Posterior vena cava (tissue), 2 donors: Measurements from ENCODE around the gene ATOSB. TPM values are rescaled to one million over a fixed set of nuclear protein-coding genes. Genes with fewer than 3 reads are reported as not detected.
A peak's percentile ranks its signal among the peaks of the same experiment; 100 is the strongest.

Experiments used
- DNase-seq: peaks from one replicate; pipeline ENCODE4 v3.0.0-alpha.2; 2020; ENCODE audit warnings: low spot score
- intact Hi-C, 2 donors: fragments of 100-400 bp; cut with DNase I; formaldehyde crosslinking; loops; one replicate each; pipeline versions ENCODE4 v1.14.1 to v1.14.2; 2022 to 2023
- total RNA-seq, 2 donors: library from RNA; stranded (reverse); fragmentation: NEBNext Ultra II Directional; extraction: Animal tissue kit (Norgen Biotek cat#: 25700); gene quantifications; one replicate each; pipeline ENCODE4 v1.2.1, GENCODE V29; 2021
- donor health status: DM: yes; HTN: yes; CAD: no.
- donor health status: DM: yes; HTN: yes; CAD: no.

The ATOSB gene
- total RNA-seq, 2 donors from 2014 or later, result 21.6 to 26.5 TPM

DNA sequence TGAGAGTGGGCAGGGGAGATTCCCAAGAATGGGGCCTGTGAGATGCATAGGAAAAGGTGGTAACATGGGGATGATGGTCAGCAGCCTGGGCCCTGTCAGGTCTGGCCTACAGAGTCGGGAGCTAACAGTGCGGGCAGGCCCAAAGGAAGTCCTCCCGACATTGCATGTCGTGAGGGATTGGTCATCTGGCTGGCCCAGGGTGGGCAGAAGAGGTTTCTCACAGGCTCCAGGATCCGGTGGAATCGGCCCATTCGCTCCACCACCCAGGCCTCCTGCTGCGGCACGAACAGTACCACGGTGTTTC lies 13.2 kb downstream of the ATOSB start:
- intact Hi-C loops, result loop anchor here in 1 of 2 donors (10.0 kb wide), 1 partner anchor 742 kb away; no protein-coding TSS in a partner anchor
- DNase-seq, result no peak

DNA sequence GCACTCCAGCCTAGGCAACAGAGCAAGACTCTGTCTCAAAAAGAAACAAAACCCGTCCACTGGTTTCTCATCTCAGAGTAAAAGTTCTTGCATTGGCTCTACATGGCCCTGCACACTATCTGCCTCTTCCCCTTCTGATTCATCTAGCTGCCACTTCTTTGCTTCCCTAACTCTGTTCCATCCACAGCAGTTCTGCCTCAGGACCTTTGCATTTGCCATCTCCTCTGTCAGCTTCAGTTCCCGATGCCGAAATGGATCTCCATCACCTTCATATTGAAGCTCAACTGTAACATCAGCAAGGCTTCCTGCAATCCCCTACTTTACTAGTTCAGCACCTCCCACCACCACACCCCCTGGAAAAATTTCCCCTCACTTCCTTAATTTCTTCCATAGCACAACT lies 18.1 kb downstream of the ATOSB start:
- no peak for DNase-seq
- intact Hi-C loops, result no loop called here

DNA sequence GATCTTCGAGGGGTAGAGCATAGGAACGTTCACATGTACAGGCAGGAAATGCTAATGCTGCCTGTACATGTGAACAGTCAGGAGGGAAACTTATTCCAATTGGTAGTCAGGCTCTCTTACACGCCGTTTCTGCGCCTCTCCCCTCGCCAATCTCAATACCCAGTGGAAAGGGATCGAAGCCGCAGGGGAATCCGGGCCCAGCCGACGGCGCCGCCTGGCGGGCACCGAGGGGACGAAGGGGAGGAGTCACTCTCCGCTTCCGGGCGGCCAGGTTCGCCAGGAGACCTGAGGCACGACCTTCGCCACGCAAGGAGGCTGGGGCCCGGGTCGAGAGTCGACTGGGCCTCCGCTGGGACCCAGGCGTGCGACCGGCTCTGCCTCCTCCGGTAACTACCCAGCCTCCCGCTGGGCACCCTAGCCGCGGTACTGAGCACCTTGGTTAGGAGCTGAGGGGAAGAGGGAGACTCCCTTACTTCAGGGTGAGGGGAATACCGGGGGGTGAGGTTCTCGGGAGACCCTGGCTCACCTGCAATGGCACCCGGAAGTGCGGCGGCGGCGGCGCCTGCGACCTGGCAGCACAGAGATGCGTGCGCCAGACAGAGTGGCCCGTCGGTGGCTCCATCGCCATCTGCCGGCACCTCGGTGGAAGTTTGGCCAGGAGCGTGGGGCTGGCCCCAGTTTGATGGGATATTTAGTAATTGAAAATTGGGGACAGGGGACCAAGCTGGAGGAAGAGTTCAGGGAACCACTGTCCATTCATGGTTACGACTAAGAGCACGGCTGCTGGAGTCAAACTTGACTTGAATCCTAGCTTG lies 19.4 kb downstream of the ATOSB start, which contains the start of gene PIGO:
PIGO (minus strand) TSS at position 557 of the 815 bp plus-strand sequence. CDS start 1,026 bp downstream, outside the sequence.
- intact Hi-C loops, result no loop called here
- DNase-seq, result peak; percentile 97

DNA sequence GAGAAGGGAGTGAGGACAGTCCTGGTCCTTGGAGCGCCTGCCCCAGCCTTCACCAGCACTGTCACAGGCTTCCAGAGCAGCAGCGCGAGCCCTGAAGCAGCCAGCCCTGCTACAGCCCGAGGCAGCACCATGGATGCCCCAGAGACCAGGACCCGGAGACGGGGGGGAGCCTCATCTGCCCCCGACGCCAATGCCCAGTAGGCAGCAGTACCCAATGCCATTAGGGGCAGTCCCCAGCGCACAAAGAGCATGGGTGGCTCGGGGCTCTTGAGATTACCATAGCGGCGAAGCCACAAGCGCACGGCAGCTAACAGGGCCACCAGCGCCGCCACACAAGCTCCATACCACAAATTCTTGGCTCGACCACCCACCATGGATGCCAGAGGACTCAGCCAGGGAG lies 24.1 kb downstream of the ATOSB start:
- intact Hi-C loops, result loop anchor here in 1 of 2 donors (5.0 kb wide), 1 partner anchor 189 kb away; no protein-coding TSS in a partner anchor
- DNase-seq, result no peak

DNA sequence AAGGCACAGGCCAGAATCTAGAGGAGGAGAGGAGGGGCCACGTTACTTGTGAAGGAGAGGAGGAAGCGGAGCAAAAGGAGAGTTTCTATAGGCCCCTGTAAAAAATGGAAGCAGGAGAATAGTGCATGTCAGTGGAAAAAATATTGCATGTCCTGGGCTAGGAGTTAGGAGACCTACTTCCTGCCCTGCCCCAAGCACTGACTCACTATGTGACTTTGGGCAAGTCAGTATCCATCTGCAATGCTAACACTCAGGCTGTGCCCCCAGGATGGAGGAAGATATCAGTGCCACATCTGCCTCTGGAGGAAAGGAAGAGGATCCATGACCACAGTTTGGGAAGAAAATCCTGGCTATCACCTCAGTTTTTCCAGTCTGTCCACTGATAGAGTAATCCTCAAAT lies 26.2 kb downstream of the ATOSB start:
- intact Hi-C loops, result loop anchor here in 1 of 2 donors (10.0 kb wide), 1 partner anchor 1185 kb away; no protein-coding TSS in a partner anchor

DNA sequence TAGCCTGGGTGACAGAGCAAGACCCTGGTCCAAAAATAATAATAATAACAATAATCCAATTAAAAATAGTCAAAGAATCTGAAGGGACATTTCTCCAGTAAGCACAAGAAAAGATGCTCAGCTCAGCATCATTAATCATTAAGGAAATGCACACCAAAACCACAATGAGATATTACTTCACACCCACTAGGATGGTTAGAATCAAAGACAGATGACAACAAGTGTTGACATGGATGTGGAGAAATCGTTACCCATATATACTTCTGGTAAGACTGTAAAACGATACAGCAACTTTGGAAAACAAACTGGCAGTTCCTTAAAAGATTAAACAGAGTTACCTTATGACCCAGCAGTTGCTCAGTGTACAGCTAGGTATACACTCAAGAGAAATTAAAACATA lies 30.6 kb downstream of the ATOSB start:
- intact Hi-C loops, result loop anchor here in 1 of 2 donors (10.0 kb wide), 1 partner anchor 1190 kb away; no protein-coding TSS in a partner anchor
- no peak for DNase-seq

More for the DNA sequence above, 26.2 kb downstream of the ATOSB start:
- no peak for DNase-seq

DNA sequence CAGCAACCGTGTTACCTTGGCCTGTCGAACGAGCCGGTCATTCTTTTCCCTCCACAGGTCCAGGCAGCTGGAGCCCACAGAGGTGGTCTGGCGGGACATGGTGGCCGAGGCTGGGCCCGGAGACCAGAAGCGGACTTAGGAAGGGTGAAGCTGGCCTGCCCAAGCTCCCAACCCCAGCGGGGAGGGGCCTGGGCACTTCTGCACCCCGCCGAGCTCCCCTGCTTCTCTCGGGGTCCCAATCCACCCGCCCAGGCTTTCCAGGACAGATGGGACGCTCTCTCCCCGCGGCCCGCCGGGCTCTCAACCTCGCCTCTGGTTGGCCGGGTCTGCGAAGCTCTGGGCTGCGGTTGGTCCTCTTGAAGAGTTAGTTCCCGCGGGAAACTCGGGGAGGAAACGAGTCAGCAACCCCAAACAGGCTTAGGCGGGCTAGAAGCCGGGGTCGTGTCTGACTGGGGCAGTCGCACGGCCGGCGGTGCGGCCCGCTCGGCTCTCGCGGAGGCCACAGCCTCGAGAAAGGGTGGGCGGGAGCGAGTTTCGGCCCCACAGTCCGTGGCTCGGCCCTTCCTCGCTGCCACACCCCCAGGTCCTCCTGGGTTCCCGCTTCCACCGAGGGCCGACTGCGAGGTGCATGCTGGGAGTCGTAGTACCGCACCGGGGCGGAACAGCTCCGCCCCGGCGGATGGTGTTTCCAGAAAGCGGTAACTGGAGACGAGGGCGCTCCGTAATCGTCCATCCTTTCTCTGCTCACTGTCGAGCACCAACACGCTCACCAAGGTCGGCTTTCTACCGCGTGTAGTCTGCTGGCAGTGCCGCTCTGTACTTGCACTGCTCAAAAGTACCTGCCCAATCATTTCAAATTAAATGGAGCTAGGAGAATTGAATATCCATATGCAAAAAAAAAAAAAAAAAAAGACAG lies 36.0 kb downstream of the ATOSB start, which contains the start of gene FANCG:
FANCG (minus strand) TSS at position 517 of the 916 bp plus-strand sequence; CDS start at position 99, 418 bp downstream.
- DNase-seq, result peak; percentile 97
- intact Hi-C loops, result loop anchor here in 1 of 2 donors (10.0 kb wide), 1 partner anchor 1195 kb away; no protein-coding TSS in a partner anchor

DNA sequence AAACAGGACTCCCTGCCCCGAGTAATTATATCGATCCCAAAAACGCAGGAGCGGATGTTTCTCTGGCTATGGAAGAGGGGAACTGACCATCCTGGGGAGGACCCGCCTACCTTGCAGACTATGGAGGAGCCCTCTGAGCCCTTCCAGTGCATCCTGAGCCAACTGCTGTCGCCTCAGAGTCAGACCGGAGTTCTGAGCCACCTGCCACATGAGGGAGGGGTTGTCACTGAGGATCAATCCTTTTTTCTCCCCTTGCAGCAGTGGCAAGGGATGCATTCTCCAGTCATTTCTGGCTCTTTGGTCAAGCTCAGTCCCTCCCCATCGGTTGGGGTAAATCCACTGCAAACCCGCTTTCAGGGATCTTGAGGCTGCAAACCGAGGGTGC lies 36.6 kb downstream of the ATOSB start:
- intact Hi-C loops, result no loop called here
- DNase-seq, result peak; percentile 32

DNA sequence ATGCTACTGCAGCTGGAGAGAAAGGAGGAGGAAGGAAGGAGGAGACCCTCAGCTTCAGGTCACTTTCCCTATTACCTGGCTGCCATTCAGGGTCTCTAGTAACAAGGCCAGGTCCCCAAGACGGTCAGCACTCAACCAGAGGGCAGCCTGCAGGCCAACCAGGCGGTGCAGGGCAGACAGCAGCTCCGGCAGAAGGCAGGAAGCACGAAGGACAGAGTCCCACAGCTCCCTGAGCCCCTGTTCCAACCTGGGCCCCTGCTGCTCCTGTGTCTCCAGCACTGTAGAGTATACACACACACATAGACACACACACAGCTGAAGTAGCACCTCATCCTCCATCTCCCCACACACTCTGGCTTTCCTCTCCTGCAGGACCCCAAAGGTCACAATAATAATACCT lies 37.6 kb downstream of the ATOSB start:
- intact Hi-C loops, result no loop called here
- DNase-seq, result peak; percentile 30

DNA sequence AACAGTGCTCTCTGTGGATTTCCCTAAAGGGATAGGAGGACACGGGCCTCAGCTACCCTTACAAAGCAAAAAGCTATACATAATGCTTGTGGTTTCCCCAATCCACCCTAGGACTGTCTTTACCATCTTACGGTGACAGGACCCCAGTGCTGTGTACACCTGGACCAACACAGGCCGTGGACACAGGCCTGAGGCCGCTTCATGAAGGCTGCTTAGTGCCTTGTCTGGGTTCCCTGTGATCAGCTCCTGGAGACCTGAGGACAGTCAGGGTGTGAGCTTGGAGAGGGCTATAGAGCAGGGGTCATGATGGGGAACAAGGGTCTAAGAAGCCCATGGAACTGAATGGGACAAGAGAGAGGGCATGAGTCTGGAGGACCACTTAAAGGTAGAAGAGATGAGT lies 38.8 kb downstream of the ATOSB start:
- intact Hi-C loops, result no loop called here
- DNase-seq, result peak; percentile 19

DNA sequence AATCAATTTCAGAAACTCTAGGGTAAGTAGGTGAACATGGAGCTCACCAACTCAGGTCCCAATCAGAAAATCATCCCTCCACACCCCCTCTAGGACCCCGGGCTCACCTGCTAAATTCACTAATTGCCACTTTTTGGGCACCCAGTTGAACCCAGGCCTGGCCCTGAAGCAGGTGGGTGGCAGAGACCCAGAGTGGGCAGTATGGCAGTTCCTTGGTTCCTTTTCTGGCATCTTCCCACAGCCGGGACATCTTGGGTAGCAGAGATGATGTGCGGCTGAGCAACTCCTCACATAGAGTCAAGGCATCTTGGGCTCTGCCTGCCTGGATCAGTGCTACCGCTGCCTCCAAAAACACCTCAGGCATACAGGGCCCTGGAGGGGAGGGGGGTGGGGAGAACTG lies 40.3 kb downstream of the ATOSB start:
- DNase-seq, result peak; percentile 55
- intact Hi-C loops, result no loop called here

DNA sequence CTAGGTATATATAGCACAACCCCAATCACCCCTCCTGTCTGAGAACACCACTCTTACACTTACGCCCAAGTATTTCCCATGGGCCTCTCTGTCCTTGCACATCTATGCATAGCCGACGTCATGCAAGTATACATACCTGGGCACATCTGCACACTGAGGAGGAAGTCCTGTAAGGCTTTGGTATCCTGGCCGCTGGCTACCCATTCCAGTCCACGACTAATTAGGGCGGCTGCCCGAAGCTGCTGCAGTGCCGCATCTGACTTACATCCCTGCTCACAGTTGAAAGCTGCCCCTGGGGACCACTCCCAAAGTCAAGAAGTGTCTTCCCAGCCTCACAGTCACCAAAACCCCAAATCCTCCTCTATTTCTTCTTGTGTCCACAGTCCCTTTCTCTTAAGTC lies 40.9 kb downstream of the ATOSB start:
- intact Hi-C loops, result no loop called here
- DNase-seq, result peak; percentile 60

DNA sequence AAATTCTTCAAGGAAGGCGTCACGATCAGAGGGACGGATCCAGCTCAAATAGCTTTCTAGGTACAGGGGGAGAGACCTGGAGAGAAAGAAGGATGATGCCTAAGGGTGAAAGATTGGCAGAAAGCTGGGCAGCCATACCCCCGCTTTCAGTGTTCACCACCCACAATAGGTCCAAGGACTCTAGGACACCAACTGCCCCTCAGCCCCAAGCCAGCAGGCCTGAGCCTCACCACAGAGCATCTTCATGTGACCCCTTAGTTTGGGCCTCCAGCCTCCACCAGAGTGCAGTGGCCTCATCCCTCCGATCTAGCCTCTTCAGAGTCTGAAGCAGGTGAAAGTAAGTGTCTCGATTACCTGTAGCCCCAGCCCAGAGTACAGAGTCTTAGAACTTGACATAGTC lies 41.5 kb downstream of the ATOSB start:
- peak; percentile 37 for DNase-seq
- intact Hi-C loops, result no loop called here

DNA sequence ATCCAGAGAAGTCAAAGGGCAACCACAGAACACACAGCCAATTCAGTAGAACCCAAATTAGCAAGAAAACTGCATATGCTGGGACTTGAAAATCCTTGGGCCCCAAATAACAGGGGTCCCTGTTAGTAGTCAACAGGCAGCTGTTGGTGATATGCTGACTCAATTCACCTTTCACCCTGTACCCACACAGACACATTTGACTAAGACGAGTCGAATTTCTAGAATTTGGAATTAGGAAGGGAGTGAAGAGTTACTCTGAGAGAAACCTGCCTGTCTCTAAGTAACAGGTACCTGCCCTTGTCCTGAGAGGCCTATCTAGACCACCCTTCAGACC lies 42.4 kb downstream of the ATOSB start:
- DNase-seq, result no peak
- intact Hi-C loops, result no loop called here

DNA sequence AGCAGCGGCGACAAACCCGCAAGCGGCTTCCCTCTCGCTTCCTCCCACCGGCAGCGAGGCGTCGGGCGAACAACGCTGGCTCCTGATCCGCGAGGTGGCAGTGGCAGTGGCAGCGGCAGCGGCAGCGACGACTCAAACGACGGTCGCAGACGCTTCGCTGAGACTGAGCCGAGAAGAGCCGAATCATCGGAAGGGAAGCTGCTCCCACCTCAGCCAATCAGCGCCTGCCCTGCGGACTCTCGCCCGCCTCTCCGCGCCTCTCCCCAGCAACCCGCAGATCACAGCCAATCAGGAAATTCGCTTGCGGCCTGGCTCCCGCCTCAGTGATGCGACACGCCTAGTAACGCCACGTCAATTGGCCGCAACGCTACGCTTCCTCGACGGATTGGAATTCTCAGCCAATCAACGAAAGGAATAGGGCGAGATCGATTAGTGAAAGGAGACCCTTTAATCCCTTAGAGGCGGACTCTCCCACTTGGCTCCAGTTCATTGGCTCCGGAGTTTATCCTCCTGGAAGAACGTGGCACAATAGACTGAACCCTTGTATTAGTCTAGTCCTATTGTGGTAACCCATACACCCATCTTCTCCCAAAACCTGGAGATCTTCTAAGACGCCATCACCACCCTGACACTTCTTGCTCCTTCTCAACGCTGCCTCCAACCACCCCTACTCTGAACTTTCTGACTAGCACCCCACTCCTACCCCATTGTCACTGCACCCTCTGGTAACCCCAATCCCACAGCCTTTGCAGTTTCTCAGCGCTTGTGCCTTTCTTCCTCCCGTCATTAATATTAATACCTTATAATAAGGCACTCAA lies 43.0 kb downstream of the ATOSB start, which contains the start of gene VCP:
VCP (minus strand) TSS at position 165 of the 818 bp plus-strand sequence. CDS start 272 bp downstream, outside the sequence.
- DNase-seq, result peak; percentile 99
- intact Hi-C loops, result no loop called here

DNA sequence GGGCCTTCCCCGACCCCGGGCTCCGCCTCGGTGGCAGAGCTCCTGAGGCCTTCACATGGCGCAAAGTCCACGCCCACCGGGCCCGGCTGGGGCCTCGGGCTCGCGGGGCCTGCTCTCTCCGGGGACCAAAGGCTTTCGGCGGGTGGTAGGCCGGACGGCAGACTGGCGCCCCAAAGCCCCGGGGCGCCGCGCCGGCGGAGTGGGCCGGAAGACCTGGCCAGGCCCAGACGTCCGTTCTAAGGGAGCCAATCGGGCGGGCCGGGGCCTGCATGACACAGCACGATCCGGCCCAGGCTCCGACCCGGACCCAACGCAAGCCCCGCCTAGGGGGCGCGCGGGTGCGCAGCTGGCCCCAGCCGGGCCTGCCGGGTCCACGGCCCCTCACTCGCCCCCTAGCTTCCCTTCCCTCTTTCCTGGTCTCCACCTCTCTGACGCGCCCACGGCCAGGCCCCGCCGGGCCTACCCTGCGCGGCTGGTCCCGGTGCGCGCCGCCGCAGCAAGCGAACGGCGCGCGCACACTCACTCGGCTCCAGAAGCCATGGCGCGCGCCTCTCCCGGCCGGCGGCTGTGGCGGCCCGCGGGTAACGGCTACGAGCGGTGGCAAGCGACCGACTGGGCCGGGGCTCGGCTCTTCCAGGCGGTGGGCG lies 43.7 kb downstream of the ATOSB start:
- intact Hi-C loops, result no loop called here
- peak; percentile 95 for DNase-seq

DNA sequence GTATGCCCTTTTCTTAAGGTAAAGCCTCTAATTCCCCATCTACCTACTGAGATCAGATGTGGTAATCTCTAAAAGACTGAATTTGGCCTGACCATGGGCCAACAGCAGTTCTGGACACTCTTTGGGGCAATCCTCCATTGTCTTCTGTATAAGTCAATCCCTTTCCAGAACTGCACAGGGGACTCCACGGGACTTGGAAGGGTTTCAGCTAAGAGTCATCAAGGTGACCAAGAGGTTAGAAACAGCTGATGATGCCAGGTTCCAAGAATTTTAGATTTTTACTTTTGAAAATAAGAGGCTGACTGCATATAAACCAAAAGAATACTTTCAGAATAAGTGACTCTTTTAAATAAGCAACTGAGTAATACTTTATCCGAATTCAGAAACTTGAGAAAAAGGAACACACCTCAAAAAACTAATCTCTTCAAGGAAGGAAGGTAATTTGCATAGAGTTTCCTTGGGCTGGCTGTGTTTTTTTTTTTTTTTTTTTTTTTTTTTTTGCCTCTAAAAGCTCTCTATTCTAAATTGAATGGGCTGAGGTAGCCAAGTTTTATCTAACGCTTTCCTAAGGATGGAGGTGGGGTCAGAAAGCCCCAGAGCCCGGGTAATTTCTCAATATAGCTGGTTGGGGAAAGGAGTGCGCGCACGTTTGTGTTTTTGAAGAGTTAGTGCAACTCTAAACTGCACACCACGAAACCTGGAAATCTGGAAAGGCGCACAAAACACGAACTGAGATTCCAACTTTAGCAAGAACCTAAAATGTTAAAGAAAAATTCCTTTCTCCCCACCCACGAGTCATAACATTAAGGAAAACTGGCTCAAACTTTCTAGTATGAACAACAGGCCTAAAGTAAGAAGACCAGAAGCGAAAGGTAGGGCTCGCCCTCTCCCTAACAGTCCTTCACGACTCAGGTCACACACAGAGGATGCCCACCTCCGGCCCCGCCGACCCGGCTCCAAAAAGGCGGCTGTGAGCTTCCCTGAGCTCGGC lies 44.5 kb downstream of the ATOSB start:
- intact Hi-C loops, result loop anchor here in 1 of 2 donors (1.0 kb wide), 1 partner anchor 9 kb away; no protein-coding TSS in a partner anchor
- no peak for DNase-seq
